ENCODE measurements around the gene HOXB5.

The HOXB5 gene

GRCh38 chr17:48628649-48629410, 35.3 kb upstream of the HOXB5 start:
- Histone ChIP-seq H3K9ac (ENCODE audit: low read length in 2 of 2) (no peak overlapping the region), H3K27ac (ENCODE audit: low read length) (no peak overlapping the region), H3K27me3 (ENCODE audit: control insufficient read depth in 1 of 2, insufficient read depth in 2 of 2, low read length in 2 of 2) (peaks cover 89 to 98% of the 10 kb centered on the region in 2 donors), H3K9me3 (ENCODE audit: control insufficient read depth in 2 of 2, low read length in 2 of 2) (no peaks in the 10 kb centered on the region), H3K36me3 (ENCODE audit: control insufficient read depth in 2 of 2, insufficient read depth in 2 of 2, low read length in 2 of 2) (no peaks in the 10 kb centered on the region), H3K4me1 (ENCODE audit: control insufficient read depth, insufficient read depth, low read length) (peaks cover 25% of the 10 kb centered on the region), H3K4me3 (ENCODE audit: low read length in 2 of 2) (no peak overlapping the region)

DNA sequence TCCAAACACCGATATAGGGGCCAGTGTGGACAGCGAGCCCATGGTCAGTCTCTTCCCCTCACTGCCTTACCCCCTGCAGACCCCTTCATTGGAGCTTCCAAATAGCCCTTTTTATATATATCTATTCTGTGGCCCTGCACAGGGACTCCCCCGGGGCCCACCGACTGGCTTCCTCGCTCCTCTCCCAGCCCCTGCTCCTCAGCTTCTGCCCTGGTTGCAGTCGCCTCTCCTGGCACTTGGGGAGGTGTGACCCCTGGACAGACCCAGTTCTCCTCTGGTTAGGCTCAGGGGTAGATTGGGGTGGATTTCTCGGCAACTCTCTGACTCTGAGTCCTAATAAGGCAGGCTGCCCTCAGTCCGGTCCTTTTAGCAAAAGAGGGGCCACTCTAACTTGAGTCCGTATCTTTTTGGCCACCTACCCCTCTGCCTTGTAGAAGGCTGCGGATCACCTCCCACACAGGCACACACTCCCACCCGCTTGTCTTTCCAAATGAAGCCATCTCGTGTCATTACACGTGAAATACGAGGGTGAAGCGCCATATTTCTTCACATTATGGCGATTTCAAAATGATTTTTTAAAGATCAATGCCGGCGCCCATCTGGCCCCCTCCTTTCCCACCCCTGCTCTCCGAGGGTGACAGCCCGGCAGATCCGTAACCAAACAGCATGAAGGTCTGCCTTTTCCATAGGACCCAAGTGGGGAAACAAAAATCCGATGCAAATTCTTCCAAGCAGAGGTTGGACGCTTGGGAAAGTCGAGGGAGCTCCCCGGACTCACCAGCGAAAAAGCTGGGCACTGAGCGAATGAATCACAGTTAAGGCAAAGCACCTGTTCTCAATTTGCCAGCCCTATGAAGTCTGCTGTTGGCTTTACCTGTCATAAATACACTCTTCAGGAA, 34.3 kb upstream of the HOXB5 start:
- Histone ChIP-seq H3K36me3 (ENCODE audit: control insufficient read depth in 2 of 2, insufficient read depth in 2 of 2, low read length in 2 of 2) (no peaks in the 10 kb centered on the region), H3K9me3 (ENCODE audit: control insufficient read depth in 2 of 2, low read length in 2 of 2) (no peaks in the 10 kb centered on the region), H3K27me3 (ENCODE audit: control insufficient read depth in 1 of 2, insufficient read depth in 2 of 2, low read length in 2 of 2) (peaks cover 91 to 98% of the 10 kb centered on the region in 2 donors), H3K27ac (ENCODE audit: low read length) (no peak overlapping the region), H3K4me1 (ENCODE audit: control insufficient read depth, insufficient read depth, low read length) (peaks cover 22% of the 10 kb centered on the region), H3K9ac (ENCODE audit: low read length in 2 of 2) (no peak overlapping the region), H3K4me3 (ENCODE audit: low read length in 2 of 2) (no peak overlapping the region)

GRCh38 chr17:48627118-48627597, 33.6 kb upstream of the HOXB5 start:
- Histone ChIP-seq H3K9me3 (ENCODE audit: control insufficient read depth in 2 of 2, low read length in 2 of 2) (no peaks in the 10 kb centered on the region), H3K4me1 (ENCODE audit: control insufficient read depth, insufficient read depth, low read length) (peaks cover 22% of the 10 kb centered on the region), H3K27ac (ENCODE audit: low read length) (no peak overlapping the region), H3K27me3 (ENCODE audit: control insufficient read depth in 1 of 2, insufficient read depth in 2 of 2, low read length in 2 of 2) (peaks cover 91 to 97% of the 10 kb centered on the region in 2 donors), H3K36me3 (ENCODE audit: control insufficient read depth in 2 of 2, insufficient read depth in 2 of 2, low read length in 2 of 2) (no peaks in the 10 kb centered on the region), H3K4me3 (ENCODE audit: low read length in 2 of 2) (no peak overlapping the region), H3K9ac (ENCODE audit: low read length in 2 of 2) (no peak overlapping the region)

- peaks cover 22% of the 10 kb centered on the region for H3K4me1 ChIP-seq (ENCODE audit: control insufficient read depth, insufficient read depth, low read length)
- H3K27me3 ChIP-seq (ENCODE audit: control insufficient read depth in 1 of 2, insufficient read depth in 2 of 2, low read length in 2 of 2): peaks cover 91 to 97% of the 10 kb centered on the region in 2 donors
- H3K27ac ChIP-seq (ENCODE audit: low read length): no peak within 1 kb of the TSS
- no peak within 1 kb of the TSS for H3K9ac ChIP-seq (ENCODE audit: low read length in 2 of 2)
- H3K36me3 ChIP-seq (ENCODE audit: control insufficient read depth in 2 of 2, insufficient read depth in 2 of 2, low read length in 2 of 2): no peaks in the 10 kb centered on the region
- peak within 1 kb of the TSS in 1 of 2 donors; percentile 61 for H3K4me3 ChIP-seq (ENCODE audit: low read length in 2 of 2)
- H3K9me3 ChIP-seq (ENCODE audit: control insufficient read depth in 2 of 2, low read length in 2 of 2): no peaks in the 10 kb centered on the region
Observed at GRCh38 chr17:48626245-48627117, 32.9 kb upstream of the HOXB5 start, which contains the start of gene HOXB9. Gene HOXB9, minus strand, starts transcription at chr17:48626358. Its CDS starts 89 bp downstream, at chr17:48626269.

DNA sequence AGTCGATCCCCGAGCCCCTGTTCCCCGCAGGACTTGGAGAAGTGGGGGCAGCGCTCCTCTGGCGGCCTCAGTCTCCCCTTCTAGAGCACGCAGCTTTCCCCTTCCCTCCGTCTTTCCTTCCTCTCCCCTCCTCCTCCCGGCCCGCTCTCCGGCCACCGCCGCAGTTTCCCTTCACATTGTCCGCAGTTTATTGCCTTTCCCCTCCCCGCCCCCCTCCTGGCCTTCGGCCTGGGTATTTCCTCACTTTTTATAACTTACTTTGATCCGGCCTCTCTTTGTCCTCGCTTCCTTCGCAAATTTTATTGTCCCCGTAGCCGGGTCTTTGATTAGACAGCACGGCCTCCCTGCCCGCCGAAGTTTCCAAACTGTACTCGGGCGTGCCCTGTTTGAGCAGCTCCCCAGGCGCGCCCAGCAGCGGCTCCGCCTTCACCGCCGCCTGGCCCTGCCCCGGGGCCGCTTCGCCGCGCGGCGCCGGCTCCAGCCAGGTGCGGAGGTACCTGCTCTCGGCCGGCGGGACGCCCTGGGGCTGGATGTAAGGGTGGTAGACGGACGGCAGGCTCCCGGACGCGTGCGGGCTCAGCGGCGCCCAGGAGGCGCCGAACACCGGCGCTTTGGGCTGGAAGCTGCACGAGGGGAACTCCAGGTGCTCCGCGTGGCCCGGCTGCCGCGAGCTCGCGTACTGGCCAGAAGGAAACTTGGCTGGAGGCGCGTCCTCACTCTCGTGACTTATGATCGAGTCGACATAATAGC, 32.1 kb upstream of the HOXB5 start:
- peaks cover 91 to 97% of the 10 kb centered on the region in 2 donors for H3K27me3 ChIP-seq (ENCODE audit: control insufficient read depth in 1 of 2, insufficient read depth in 2 of 2, low read length in 2 of 2)
- H3K9ac ChIP-seq (ENCODE audit: low read length in 2 of 2): no peak overlapping the region
- H3K36me3 ChIP-seq (ENCODE audit: control insufficient read depth in 2 of 2, insufficient read depth in 2 of 2, low read length in 2 of 2): no peaks in the 10 kb centered on the region
- H3K4me3 ChIP-seq (ENCODE audit: low read length in 2 of 2): peak overlapping the region in 1 of 2 donors; percentile 61
- no peaks in the 10 kb centered on the region for H3K9me3 ChIP-seq (ENCODE audit: control insufficient read depth in 2 of 2, low read length in 2 of 2)
- no peak overlapping the region for H3K27ac ChIP-seq (ENCODE audit: low read length)
- peaks cover 22% of the 10 kb centered on the region for H3K4me1 ChIP-seq (ENCODE audit: control insufficient read depth, insufficient read depth, low read length)

GRCh38 chr17:48624544-48625494, 31.2 kb upstream of the HOXB5 start:
- peak overlapping the region in 1 of 2 donors; percentile 61 for H3K4me3 ChIP-seq (ENCODE audit: low read length in 2 of 2)
- H3K4me1 ChIP-seq (ENCODE audit: control insufficient read depth, insufficient read depth, low read length): peaks cover 22% of the 10 kb centered on the region
- H3K9me3 ChIP-seq (ENCODE audit: control insufficient read depth in 2 of 2, low read length in 2 of 2): no peaks in the 10 kb centered on the region
- H3K9ac ChIP-seq (ENCODE audit: low read length in 2 of 2): no peak overlapping the region
- no peaks in the 10 kb centered on the region for H3K36me3 ChIP-seq (ENCODE audit: control insufficient read depth in 2 of 2, insufficient read depth in 2 of 2, low read length in 2 of 2)
- no peak overlapping the region for H3K27ac ChIP-seq (ENCODE audit: low read length)
- H3K27me3 ChIP-seq (ENCODE audit: control insufficient read depth in 1 of 2, insufficient read depth in 2 of 2, low read length in 2 of 2): peaks cover 91 to 97% of the 10 kb centered on the region in 2 donors

DNA sequence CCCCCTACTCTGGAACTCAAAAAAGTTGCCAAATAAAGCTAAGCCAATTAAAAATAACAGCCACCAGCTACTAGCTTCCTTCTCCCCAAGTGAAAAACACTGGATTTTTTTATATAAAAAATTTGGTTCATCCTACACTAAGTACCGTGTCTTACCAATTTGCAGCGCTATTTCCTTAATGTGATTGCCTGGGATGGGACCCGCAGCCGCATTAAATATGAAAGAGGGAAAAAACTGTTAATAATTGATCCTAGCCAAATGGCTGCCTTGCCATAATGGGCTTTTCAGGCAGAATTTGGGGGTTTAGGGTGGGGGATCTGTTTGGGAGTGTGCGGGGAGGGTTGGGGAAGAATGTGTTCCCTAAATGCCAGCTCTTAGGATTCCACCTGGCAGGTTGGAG, 30.5 kb upstream of the HOXB5 start:
- Histone ChIP-seq H3K9ac (ENCODE audit: low read length in 2 of 2) (no peak overlapping the region), H3K4me1 (ENCODE audit: control insufficient read depth, insufficient read depth, low read length) (peaks cover 22% of the 10 kb centered on the region), H3K27ac (ENCODE audit: low read length) (no peak overlapping the region), H3K9me3 (ENCODE audit: control insufficient read depth in 2 of 2, low read length in 2 of 2) (no peaks in the 10 kb centered on the region), H3K4me3 (ENCODE audit: low read length in 2 of 2) (no peak overlapping the region), H3K36me3 (ENCODE audit: control insufficient read depth in 2 of 2, insufficient read depth in 2 of 2, low read length in 2 of 2) (no peaks in the 10 kb centered on the region), H3K27me3 (ENCODE audit: control insufficient read depth in 1 of 2, insufficient read depth in 2 of 2, low read length in 2 of 2) (peaks cover 91 to 97% of the 10 kb centered on the region in 2 donors)

- H3K4me3 ChIP-seq (ENCODE audit: low read length in 2 of 2): no peak overlapping the region
- peaks cover 25% of the 10 kb centered on the region for H3K4me1 ChIP-seq (ENCODE audit: control insufficient read depth, insufficient read depth, low read length)
- no peak overlapping the region for H3K9ac ChIP-seq (ENCODE audit: low read length in 2 of 2)
- H3K27ac ChIP-seq (ENCODE audit: low read length): no peak overlapping the region
- H3K27me3 ChIP-seq (ENCODE audit: control insufficient read depth in 1 of 2, insufficient read depth in 2 of 2, low read length in 2 of 2): peaks cover 89 to 97% of the 10 kb centered on the region in 2 donors
- H3K36me3 ChIP-seq (ENCODE audit: control insufficient read depth in 2 of 2, insufficient read depth in 2 of 2, low read length in 2 of 2): no peaks in the 10 kb centered on the region
- H3K9me3 ChIP-seq (ENCODE audit: control insufficient read depth in 2 of 2, low read length in 2 of 2): no peaks in the 10 kb centered on the region
Observed at GRCh38 chr17:48623583-48623982, 30.0 kb upstream of the HOXB5 start.

- H3K27me3 ChIP-seq (ENCODE audit: control insufficient read depth in 1 of 2, insufficient read depth in 2 of 2, low read length in 2 of 2): peaks cover 89 to 96% of the 10 kb centered on the region in 2 donors
Observed at GRCh38 chr17:48622857-48623256, 29.3 kb upstream of the HOXB5 start.

More at GRCh38 chr17:48622857-48623256, 29.3 kb upstream of the HOXB5 start:
- H3K4me1 ChIP-seq (ENCODE audit: control insufficient read depth, insufficient read depth, low read length): peaks cover 28% of the 10 kb centered on the region
- H3K9ac ChIP-seq (ENCODE audit: low read length in 2 of 2): no peak overlapping the region
- no peaks in the 10 kb centered on the region for H3K9me3 ChIP-seq (ENCODE audit: control insufficient read depth in 2 of 2, low read length in 2 of 2)
- H3K4me3 ChIP-seq (ENCODE audit: low read length in 2 of 2): no peak overlapping the region
- no peak overlapping the region for H3K27ac ChIP-seq (ENCODE audit: low read length)
- no peaks in the 10 kb centered on the region for H3K36me3 ChIP-seq (ENCODE audit: control insufficient read depth in 2 of 2, insufficient read depth in 2 of 2, low read length in 2 of 2)

Measured in stomach smooth muscle (tissue), 2 donors.